Endodermal cell (in vitro differentiated cells): ENCODE results near the gene DCAF15. TPM values are rescaled to one million over a fixed set of nuclear protein-coding genes. Genes with fewer than 3 reads are reported as not detected.

Source experiments
- DNase-seq: peaks from one replicate; pipeline ENCODE4 v3.0.0-alpha.2; 2017
- H3K27ac ChIP-seq: 2 replicates; pipeline ENCODE4 v1.5.1; 2013; ENCODE audit warnings: mild to moderate bottlenecking, low read depth, low read length, moderate library complexity
- H3K27me3 ChIP-seq: 2 replicates; pipeline ENCODE4 v1.6.1; 2013; ENCODE audit warnings: mild to moderate bottlenecking, low read length, moderate library complexity; ENCODE audit not compliant: insufficient read depth, control insufficient read depth, poor library complexity, severe bottlenecking
- H3K36me3 ChIP-seq: 2 replicates; pipeline ENCODE4 v1.7.0; 2013; ENCODE audit warnings: mild to moderate bottlenecking, low read length, moderate library complexity; ENCODE audit not compliant: control insufficient read depth, insufficient read depth
- H3K4me1 ChIP-seq: one replicate; pipeline ENCODE4 v1.7.0; 2013; ENCODE audit warnings: low read length; ENCODE audit not compliant: control insufficient read depth, insufficient read depth
- H3K4me3 ChIP-seq: 2 replicates; pipeline ENCODE4 v1.5.1; 2013; ENCODE audit warnings: mild to moderate bottlenecking, low read length, moderate library complexity
- H3K9ac ChIP-seq: 2 replicates; pipeline ENCODE4 v1.6.1; 2013; ENCODE audit warnings: mild to moderate bottlenecking, low read length, moderate library complexity; ENCODE audit not compliant: poor library complexity, severe bottlenecking; ENCODE audit errors: extremely low read depth
- H3K9me3 ChIP-seq: 2 replicates; pipeline ENCODE4 v1.6.1; 2013; ENCODE audit warnings: mild to moderate bottlenecking, low read length, moderate library complexity; ENCODE audit not compliant: control insufficient read depth
- H3K27ac Mint-ChIP-seq: 2 replicates; pipeline ENCODE4 v1.8.0; 2020; ENCODE audit warnings: mixed read lengths
- H3K27me3 Mint-ChIP-seq: 2 replicates; pipeline ENCODE4 v1.8.0; 2021; ENCODE audit warnings: mild to moderate bottlenecking, mixed read lengths; ENCODE audit not compliant: insufficient read depth
- H3K36me3 Mint-ChIP-seq: 2 replicates; pipeline ENCODE4 v1.8.0; 2020; ENCODE audit warnings: low read depth, mixed read lengths
- H3K4me1 Mint-ChIP-seq: 2 replicates; pipeline ENCODE4 v1.8.0; 2020; ENCODE audit warnings: mixed read lengths
- H3K4me3 Mint-ChIP-seq: 2 replicates; pipeline ENCODE4 v1.8.0; 2020; ENCODE audit warnings: mild to moderate bottlenecking, moderate library complexity, mixed read lengths
- H3K9me3 Mint-ChIP-seq: 2 replicates; pipeline ENCODE4 v1.8.0; 2020; ENCODE audit warnings: mild to moderate bottlenecking, mixed read lengths
- WGBS, 2 experiments: methylation state at CpG; one replicate each; pipeline versions ENCODE4 v1.1.5 to v1.1.7; 2013; ENCODE audit warnings: missing lambda C conversion rate in 2 of 2, mixed read lengths in 1 of 2; ENCODE audit not compliant: insufficient coverage in 1 of 2, insufficient read length in 1 of 2; 5-methylcytosine and 5-hydroxymethylcytosine counted together
- total RNA-seq, 2 donors: library from RNA; stranded (reverse); fragmentation: NEBNext Ultra II Directional in 1 of 2; extraction: Animal tissue kit (Norgen Biotek cat#: 25700) in 1 of 2; gene quantifications; 2 replicates in 1 of 2; 3 replicates in 1 of 2; pipeline ENCODE4 v1.2.1, GENCODE V29; 2021
- TF ChIP-seq, protein P1 (sequence below): fragments of 200-600 bp; sonication (generic); conservative IDR thresholded peaks from 2 replicates; pipeline ENCODE4 v1.5.0; 2021; ENCODE audit warnings: antibody characterized with exemption, mild to moderate bottlenecking

The DCAF15 gene
- total RNA-seq, 2 donors from 2014 or later: 62.4 to 72.9 TPM

DNA sequence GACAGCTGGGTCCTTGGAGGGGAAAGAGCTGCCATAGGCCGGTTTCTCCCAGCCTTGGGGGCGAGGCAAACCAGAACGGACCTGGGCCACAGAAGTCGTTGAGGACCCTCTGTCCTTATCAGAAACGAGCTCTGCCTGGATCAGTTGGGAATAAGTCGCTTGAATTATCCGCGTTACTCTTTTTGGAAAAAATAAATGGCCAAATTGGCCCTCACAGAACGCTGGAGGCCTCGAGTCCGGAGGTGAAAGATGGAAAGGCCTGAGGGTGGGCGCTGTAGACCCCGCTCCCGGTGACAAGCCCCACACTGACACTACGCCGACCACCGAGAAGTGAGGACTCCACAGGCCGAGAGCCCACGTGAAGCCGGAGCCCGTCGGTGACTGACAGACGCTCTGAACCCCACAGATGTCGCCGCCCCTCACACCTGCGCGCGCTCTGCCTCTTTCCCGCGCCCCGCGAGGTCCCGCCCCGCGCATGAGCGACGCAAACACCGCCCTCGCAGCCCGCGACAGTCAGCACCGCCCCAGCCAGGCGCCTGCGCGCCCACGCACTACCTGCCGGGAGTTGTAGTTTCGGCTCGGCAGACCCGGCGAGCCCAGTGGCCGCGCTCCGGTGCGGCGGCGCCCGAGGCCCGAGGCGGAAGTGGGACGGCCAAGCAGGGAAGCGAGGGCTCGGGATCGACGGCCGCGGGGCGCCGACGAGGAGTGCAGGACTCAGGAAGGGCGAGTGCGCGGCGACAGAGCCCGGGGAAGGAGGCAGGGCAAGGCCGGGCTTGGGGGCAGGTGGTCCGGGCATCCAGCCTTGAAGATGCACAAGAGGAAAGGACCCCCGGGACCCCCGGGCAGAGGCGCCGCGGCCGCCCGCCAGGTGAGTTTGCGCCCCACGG lies 46.4 kb upstream of the DCAF15 start, which contains the start of the genes BRME1 and CC2D1A:
Gene BRME1, minus strand, starts transcription at position 484 of the 887 bp plus-strand sequence. CDS start 1,225 bp downstream, outside the sequence.
Gene CC2D1A, plus strand, starts transcription at position 568 of the 887 bp plus-strand sequence. Its CDS starts 241 bp downstream, at position 809.
- peak; percentile 98 for DNase-seq
- peaks cover 8% of the 10 kb centered on the region for H3K4me1 Mint-ChIP-seq
- peak within 1 kb of the TSS; percentile 66 for H3K27ac Mint-ChIP-seq
- H3K36me3 Mint-ChIP-seq: peaks cover 14% of the 10 kb centered on the region
- H3K27ac ChIP-seq: no peak within 1 kb of the TSS
- no peaks in the 10 kb centered on the region for H3K27me3 ChIP-seq
- WGBS, 2 experiments: 13 to 20% methylated on average over 59 to 83 of the region's 86 CpGs
- H3K4me1 ChIP-seq: no peaks in the 10 kb centered on the region
- H3K4me3 Mint-ChIP-seq: peak within 1 kb of the TSS; percentile 74
- peaks cover 17% of the 10 kb centered on the region for H3K27me3 Mint-ChIP-seq
- H3K9me3 Mint-ChIP-seq: no peaks in the 10 kb centered on the region
- TF ChIP-seq, protein P1, sequence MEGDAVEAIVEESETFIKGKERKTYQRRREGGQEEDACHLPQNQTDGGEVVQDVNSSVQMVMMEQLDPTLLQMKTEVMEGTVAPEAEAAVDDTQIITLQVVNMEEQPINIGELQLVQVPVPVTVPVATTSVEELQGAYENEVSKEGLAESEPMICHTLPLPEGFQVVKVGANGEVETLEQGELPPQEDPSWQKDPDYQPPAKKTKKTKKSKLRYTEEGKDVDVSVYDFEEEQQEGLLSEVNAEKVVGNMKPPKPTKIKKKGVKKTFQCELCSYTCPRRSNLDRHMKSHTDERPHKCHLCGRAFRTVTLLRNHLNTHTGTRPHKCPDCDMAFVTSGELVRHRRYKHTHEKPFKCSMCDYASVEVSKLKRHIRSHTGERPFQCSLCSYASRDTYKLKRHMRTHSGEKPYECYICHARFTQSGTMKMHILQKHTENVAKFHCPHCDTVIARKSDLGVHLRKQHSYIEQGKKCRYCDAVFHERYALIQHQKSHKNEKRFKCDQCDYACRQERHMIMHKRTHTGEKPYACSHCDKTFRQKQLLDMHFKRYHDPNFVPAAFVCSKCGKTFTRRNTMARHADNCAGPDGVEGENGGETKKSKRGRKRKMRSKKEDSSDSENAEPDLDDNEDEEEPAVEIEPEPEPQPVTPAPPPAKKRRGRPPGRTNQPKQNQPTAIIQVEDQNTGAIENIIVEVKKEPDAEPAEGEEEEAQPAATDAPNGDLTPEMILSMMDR: no peak
- H3K9ac ChIP-seq: peak within 1 kb of the TSS; percentile 53
- H3K9me3 ChIP-seq: no peaks in the 10 kb centered on the region
- peak within 1 kb of the TSS; percentile 87 for H3K4me3 ChIP-seq
- peaks cover 11% of the 10 kb centered on the region for H3K36me3 ChIP-seq

DNA sequence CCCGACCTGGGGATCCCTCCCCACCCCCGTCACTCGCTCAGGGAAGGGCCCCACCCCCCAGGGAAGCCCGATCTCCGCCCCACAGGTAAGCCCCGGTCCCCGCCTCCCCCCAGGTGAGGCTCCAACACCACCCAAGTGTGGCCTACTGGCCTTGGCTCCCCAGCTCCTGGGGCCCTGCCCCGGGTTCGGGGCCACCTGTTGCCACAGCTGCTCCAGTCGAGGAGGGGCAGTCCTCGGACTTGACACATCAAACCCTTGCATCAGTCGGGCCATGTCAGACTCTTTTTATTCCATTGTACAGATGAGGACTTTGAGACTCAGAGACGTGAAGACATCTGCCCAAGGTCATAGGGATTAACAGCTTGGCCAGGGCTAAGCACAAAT lies 45.8 kb upstream of the DCAF15 start:
- H3K27me3 Mint-ChIP-seq: peaks cover 17% of the 10 kb centered on the region
- H3K9ac ChIP-seq: peak overlapping the region; percentile 53
- H3K9me3 ChIP-seq: no peaks in the 10 kb centered on the region
- H3K36me3 ChIP-seq: peaks cover 16% of the 10 kb centered on the region
- peak overlapping the region; percentile 66 for H3K27ac Mint-ChIP-seq
- H3K4me1 ChIP-seq: no peaks in the 10 kb centered on the region
- H3K9me3 Mint-ChIP-seq: no peaks in the 10 kb centered on the region
- H3K4me3 ChIP-seq: peak overlapping the region; percentile 87
- H3K4me1 Mint-ChIP-seq: peaks cover 8% of the 10 kb centered on the region
- peak overlapping the region; percentile 74 for H3K4me3 Mint-ChIP-seq
- WGBS, 2 experiments: 24 to 39% methylated on average over 5 to 13 of the region's 13 CpGs
- TF ChIP-seq, protein P1: no peak
- no peak overlapping the region for H3K27ac ChIP-seq
- peaks cover 19% of the 10 kb centered on the region for H3K36me3 Mint-ChIP-seq
- no peaks in the 10 kb centered on the region for H3K27me3 ChIP-seq
- DNase-seq: peak; percentile 61

DNA sequence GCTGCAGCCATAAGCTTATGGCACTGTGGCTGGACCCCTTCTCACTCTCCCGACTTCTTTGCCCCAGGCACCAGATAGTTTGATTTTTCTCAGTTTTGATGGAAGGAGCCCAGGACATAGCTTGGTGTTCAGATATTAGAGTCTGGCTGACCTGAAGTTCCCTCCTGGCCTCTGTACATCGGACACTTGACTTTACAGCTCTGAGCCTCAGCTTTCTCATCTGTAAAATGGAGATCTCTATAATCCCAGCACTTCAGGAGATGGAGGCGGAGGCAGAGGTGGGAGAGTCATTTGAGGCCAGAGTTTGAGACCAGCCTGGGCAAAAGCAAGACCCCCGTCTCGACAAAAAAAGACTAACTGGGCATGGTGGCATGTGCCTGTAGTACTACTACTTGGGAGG lies 45.4 kb upstream of the DCAF15 start:
- peaks cover 17% of the 10 kb centered on the region for H3K27me3 Mint-ChIP-seq
- peaks cover 20% of the 10 kb centered on the region for H3K36me3 Mint-ChIP-seq
- H3K9ac ChIP-seq: peak overlapping the region; percentile 53
- no peaks in the 10 kb centered on the region for H3K9me3 Mint-ChIP-seq
- peak overlapping the region; percentile 66 for H3K27ac Mint-ChIP-seq
- no peak for DNase-seq
- no peaks in the 10 kb centered on the region for H3K27me3 ChIP-seq
- peak overlapping the region; percentile 87 for H3K4me3 ChIP-seq
- peak overlapping the region; percentile 74 for H3K4me3 Mint-ChIP-seq
- H3K4me1 Mint-ChIP-seq: peaks cover 8% of the 10 kb centered on the region
- no peak overlapping the region for H3K27ac ChIP-seq
- TF ChIP-seq, protein P1: no peak
- 94 to 100% methylated on average over 3 to 5 of the region's 5 CpGs for WGBS, 2 experiments
- no peaks in the 10 kb centered on the region for H3K9me3 ChIP-seq
- H3K4me1 ChIP-seq: no peaks in the 10 kb centered on the region
- peaks cover 17% of the 10 kb centered on the region for H3K36me3 ChIP-seq
